K562 (cell line): Measurements from ENCODE around the gene CEP72. TPM values are rescaled to one million over a fixed set of nuclear protein-coding genes. Genes with fewer than 3 reads are reported as not detected.

ENCODE experiments used
- ATAC-seq: fragments of 200-7000 bp; cut with Tn5 transposase; 3 replicates; pipeline ENCODE4 v1.9.1; 2020; ENCODE audit warnings: moderate library complexity
- BruUV-seq: library from RNA; stranded (reverse); fragments of 400-500 nt; replicated peaks from 2 replicates; lab custom pipeline; 2021; lab: Mats Ljungman, UMichigan
- CTCF ChIA-PET: fragments of 300-600 bp; formaldehyde crosslinking; extraction: SDS; loops from one replicate; lab custom pipeline; 2021; ENCODE audit warnings: low intra/inter-chr PET ratio; lab: Yijun Ruan, JAX
- POLR2A ChIA-PET: fragments of 300-600, 350-650 bp; sonication (Branson Sonifier 250); formaldehyde crosslinking; extraction: SDS; loops from one replicate; lab custom pipeline; 2021; ENCODE audit warnings: antibody characterized with exemption, inconsistent platforms; lab: Yijun Ruan, JAX
- DNase-seq, 4 experiments: peaks; one replicate each; pipeline versions ENCODE4 v3.0.0 to v3.0.0-alpha.2; 2011 to 2018; ENCODE audit warnings: low spot score in 3 of 4, mixed read lengths in 3 of 4; ENCODE audit errors: extremely low read depth in 1 of 4
- FAIRE-seq: peaks from 2 replicates; lab custom pipeline; 2011; peaks lifted over from hg19 to GRCh38; lab: Jason Lieb, UNC
- H2AFZ ChIP-seq: 2 replicates; pipeline ENCODE4 v1.6.0; 2011; ENCODE audit warnings: low read depth, low read length, control low read depth, inconsistent platforms
- H3K27ac ChIP-seq: fragments of 200-600 bp; 3 replicates; pipeline ENCODE4 v1.8.0; 2011; ENCODE audit warnings: low read depth, mild to moderate bottlenecking, control low read depth, inconsistent platforms, low read length, moderate library complexity, mixed read lengths; ENCODE audit errors: extremely low read depth
- H3K27me3 ChIP-seq, 2 experiments: fragments of 300-600 bp in 1 of 2; 2 replicates in 1 of 2; 3 replicates in 1 of 2; pipeline versions ENCODE4 v1.6.0 to v1.8.0; 2011; ENCODE audit warnings: inconsistent platforms in 2 of 2, low read length in 2 of 2, mild to moderate bottlenecking in 1 of 2, mixed read lengths in 1 of 2, moderate library complexity in 1 of 2; ENCODE audit not compliant: control insufficient read depth in 2 of 2, insufficient read depth in 2 of 2
- H3K36me3 ChIP-seq: fragments of 300-600 bp; 3 replicates; pipeline ENCODE4 v1.8.0; 2011; ENCODE audit warnings: mild to moderate bottlenecking, low read length, inconsistent platforms; ENCODE audit not compliant: control insufficient read depth, insufficient read depth
- H3K4me1 ChIP-seq, 2 experiments: fragments of 200-600 bp in 1 of 2; replicated peaks in 1 of 2; 2 replicates in 1 of 2; 3 replicates in 1 of 2; pipeline versions ENCODE4 v1.5.1 to v1.8.0; 2011; ENCODE audit warnings: inconsistent platforms in 2 of 2, low read length in 2 of 2, mild to moderate bottlenecking in 1 of 2, mixed read lengths in 1 of 2, moderate library complexity in 1 of 2; ENCODE audit not compliant: control insufficient read depth in 2 of 2, insufficient read depth in 2 of 2
- H3K4me2 ChIP-seq: 2 replicates; pipeline ENCODE4 v1.6.1; 2011; ENCODE audit warnings: low read length, control low read depth, inconsistent platforms, mixed read lengths; ENCODE audit not compliant: insufficient read depth
- H3K4me3 ChIP-seq: fragments of 200-600 bp; sonication (generic), shearing (Covaris generic); 2 replicates; pipeline ENCODE4 v1.5.1; 2016; ENCODE audit warnings: control low read depth, inconsistent platforms
- H3K79me2 ChIP-seq: fragments of 200-600 bp; 3 replicates; pipeline ENCODE4 v1.8.0; 2011; ENCODE audit warnings: low read length, inconsistent platforms; ENCODE audit not compliant: control insufficient read depth, insufficient read depth
- H3K9ac ChIP-seq, 2 experiments: 2 replicates each; pipeline versions ENCODE4 v1.6.0 to v1.6.1; 2011; ENCODE audit warnings: low read depth in 2 of 2, low read length in 2 of 2, control low read depth in 1 of 2, inconsistent platforms in 1 of 2, mild to moderate bottlenecking in 1 of 2, mixed read lengths in 1 of 2; ENCODE audit not compliant: insufficient read depth in 1 of 2
- H3K9me1 ChIP-seq: one replicate; pipeline ENCODE4 v1.6.0; 2011; ENCODE audit warnings: inconsistent platforms, mild to moderate bottlenecking, low read length, moderate library complexity; ENCODE audit not compliant: control insufficient read depth, insufficient read depth
- H3K9me3 ChIP-seq: replicated peaks from 2 replicates; pipeline ENCODE4 v1.5.1; 2011; ENCODE audit warnings: low read depth, low read length, inconsistent platforms; ENCODE audit not compliant: control insufficient read depth, insufficient read depth
- H4K20me1 ChIP-seq: replicated peaks from 2 replicates; pipeline ENCODE4 v1.6.1; 2011; ENCODE audit warnings: low read length, inconsistent platforms, mixed read lengths; ENCODE audit not compliant: control insufficient read depth, insufficient read depth
- HDGF ChIP-seq: fragments of 450-650 bp; IDR thresholded peaks from 2 replicates; pipeline ENCODE4 v1.6.1; 2016
- POLR2G ChIP-seq: fragments of 200-400 bp; formaldehyde crosslinking; IDR thresholded peaks from 2 replicates; pipeline ENCODE4 v1.6.1; 2017; ENCODE audit warnings: low read depth, mild to moderate bottlenecking, antibody characterized with exemption, low read length, moderate library complexity
- RBM22 ChIP-seq: fragments of 200-400 bp; formaldehyde crosslinking; IDR thresholded peaks from 2 replicates; pipeline ENCODE4 v1.6.1; 2018; ENCODE audit warnings: low read length, low read depth; ENCODE audit not compliant: poor library complexity, severe bottlenecking
- WGBS: fragments of 100-300 bp; shearing (Covaris generic); methylation state at CpG from one replicate; pipeline ENCODE4 v1.1.6; 2016; ENCODE audit warnings: low coverage, mixed read lengths; ENCODE audit not compliant: insufficient coverage; ENCODE audit errors: missing lambda C conversion rate; 5-methylcytosine and 5-hydroxymethylcytosine counted together
- in situ Hi-C: fragments of 300-500 bp; cut with MboI; formaldehyde crosslinking; loops from 4 replicates; pipeline ENCODE4 v1.15.0; 2018; ENCODE audit warnings: inconsistent platforms, mixed read lengths
- intact Hi-C: fragments of 100-400 bp; cut with micrococcal nuclease; formaldehyde crosslinking; loops from 2 replicates; pipeline ENCODE4 v1.14.2; 2022
- polyA plus RNA-seq, 8 experiments: library from polyadenylated mRNA; depleted of rRNA in 4 of 8; stranded (reverse) in 5 of 8; unstranded in 3 of 8; fragments of >200 nt; fragmentation: Nextera tagmentation in 2 of 8; fragmentation: Illumina TruSeq in 1 of 8; extraction: Ambion mirVana in 2 of 8; extraction: Trizol in 1 of 8; gene quantifications; 2 replicates each; pipeline versions ENCODE4 v1.2.1 to v1.2.3, GENCODE V29; 2011 to 2014; ENCODE audit warnings: inconsistent platforms in 1 of 8, missing spikeins in 1 of 8
- total RNA-seq, 7 experiments: library from RNA; depleted of rRNA in 6 of 7; stranded (reverse); fragments of >200 nt in 6 of 7; fragmentation: Illumina TruSeq in 2 of 7; extraction: Trizol in 2 of 7; gene quantifications; 2 replicates each; pipeline versions ENCODE4 v1.2.1 to v1.2.3, GENCODE V29; 2011 to 2021; ENCODE audit warnings: low replicate concordance in 1 of 7
- TF ChIP-seq, protein P1 (sequence below): sonication (generic); formaldehyde crosslinking; IDR thresholded peaks from 2 replicates; pipeline ENCODE4 v1.8.0; 2022; ENCODE audit warnings: mild to moderate bottlenecking, low read depth, missing genetic modification reagents

Gene CEP72
- total and polyA plus RNA-seq, 9 of the 15 experiments (the other 6 are each of a cell fraction or from before 2014, with no cell fraction given): 0.89 to 38.1 (median 14.2) TPM

DNA sequence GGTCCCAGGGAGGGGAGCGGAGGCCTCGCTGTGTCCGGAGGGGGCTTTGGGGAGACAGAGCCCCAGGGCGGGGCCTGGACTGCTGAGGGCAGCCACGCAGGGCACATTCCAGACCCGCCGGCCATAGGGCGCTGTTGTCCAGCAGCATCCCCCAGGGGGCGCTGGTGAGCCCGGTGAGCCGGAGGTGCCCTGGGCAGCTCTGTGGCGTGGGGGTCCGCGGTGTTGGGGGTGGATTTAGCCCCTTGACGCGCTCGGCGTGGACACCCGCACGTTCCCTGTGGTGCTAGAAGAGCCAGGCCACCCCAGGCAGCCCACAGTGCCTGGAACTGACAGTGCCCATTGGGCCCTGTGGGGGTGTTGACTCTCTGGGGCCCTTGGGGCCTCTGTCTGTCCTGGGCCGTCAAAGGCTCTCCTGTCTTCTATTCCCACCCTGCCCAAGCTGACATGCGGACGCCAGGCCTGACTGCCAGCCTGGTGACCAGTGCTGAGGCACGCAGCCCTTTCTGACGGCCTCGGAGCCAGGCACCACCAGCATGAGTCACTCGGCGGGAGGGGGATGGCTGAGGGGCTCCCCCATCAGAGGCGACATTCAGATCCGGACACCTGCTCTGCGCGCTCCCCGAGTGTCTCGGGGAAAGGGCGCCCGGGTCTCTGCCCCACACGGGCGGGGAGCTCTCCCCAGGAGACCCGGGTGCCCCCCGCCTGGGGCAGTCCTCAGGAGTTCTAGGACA lies 57.1 kb downstream of the CEP72 start (continued):
- TF ChIP-seq, protein P1, sequence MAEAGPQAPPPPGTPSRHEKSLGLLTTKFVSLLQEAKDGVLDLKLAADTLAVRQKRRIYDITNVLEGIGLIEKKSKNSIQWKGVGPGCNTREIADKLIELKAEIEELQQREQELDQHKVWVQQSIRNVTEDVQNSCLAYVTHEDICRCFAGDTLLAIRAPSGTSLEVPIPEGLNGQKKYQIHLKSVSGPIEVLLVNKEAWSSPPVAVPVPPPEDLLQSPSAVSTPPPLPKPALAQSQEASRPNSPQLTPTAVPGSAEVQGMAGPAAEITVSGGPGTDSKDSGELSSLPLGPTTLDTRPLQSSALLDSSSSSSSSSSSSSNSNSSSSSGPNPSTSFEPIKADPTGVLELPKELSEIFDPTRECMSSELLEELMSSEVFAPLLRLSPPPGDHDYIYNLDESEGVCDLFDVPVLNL: no peak

DNA sequence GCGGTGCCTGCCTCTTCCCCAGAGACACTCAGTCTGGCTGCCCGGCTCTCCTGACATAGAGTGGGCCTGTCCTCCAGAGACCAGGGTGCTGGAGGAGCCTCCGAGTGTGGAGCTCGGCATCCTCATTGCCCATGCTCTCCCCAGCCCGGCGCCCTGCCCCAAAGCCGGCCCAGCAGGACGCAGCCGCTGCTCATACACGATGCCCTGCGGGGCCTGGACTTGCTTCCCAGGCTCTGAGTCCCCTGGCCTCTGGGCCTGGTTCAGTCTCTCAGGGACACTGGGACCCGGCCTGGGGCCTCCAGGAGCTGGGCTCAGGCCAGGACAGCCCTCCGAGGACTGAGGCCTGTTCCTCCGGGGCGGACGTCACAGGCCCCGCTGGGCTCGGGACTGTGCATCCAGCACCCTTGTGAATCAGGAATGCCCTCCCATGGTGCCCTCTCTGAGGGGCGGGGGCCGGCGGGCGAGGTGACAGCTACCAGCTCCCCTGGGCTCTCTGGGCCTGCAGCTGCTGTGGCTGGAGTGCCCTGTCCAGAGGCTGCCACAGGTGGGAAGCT lies 57.8 kb downstream of the CEP72 start:
- WGBS: 81% methylated on average over 21 of the region's 22 CpGs
- Histone ChIP-seq H4K20me1 (peaks cover 47% of the 10 kb centered on the region), H3K9ac (no peak overlapping the region; a peak in 1 of 4 replicates), H3K27me3 (no peaks in the 10 kb centered on the region), H3K9me1 (no peaks in the 10 kb centered on the region), H3K4me2 (no peak overlapping the region), H2AFZ (no peak overlapping the region), H3K9me3 (no peaks in the 10 kb centered on the region), H3K4me1 (peaks cover 4 to 84% of the 10 kb centered on the region in 2 experiments; a peak in 4 of 5 replicates), H3K79me2 (no peaks in the 10 kb centered on the region), H3K4me3 (no peak overlapping the region), H3K27ac (no peak overlapping the region), H3K36me3 (peaks cover 29% of the 10 kb centered on the region; the same call in 2 of the 3 replicates)
- CTCF ChIA-PET: no interaction called here
- DNase-seq: no peak
- TF ChIP-seq POLR2G (peak; percentile 66), RBM22 (peak; percentile 19), HDGF (no peak)
- in situ Hi-C loops: no loop called here
- intact Hi-C loops: loop anchor here (2.0 to 10.0 kb wide), 2 partner anchors 185 to 233 kb away; partner anchors contain the start of gene ZDHHC11
- BruUV-seq: no TSS peak
- FAIRE-seq: no peak
- peak; percentile 1; the same call in 1 of the 3 replicates for ATAC-seq
- POLR2A ChIA-PET: interaction anchor here (1.5 kb wide), 1 partner anchor 12 kb away, joined by 3 read pairs; no protein-coding TSS in a partner anchor
